HG03280 (cell line): ENCODE results near the gene DES.

Source experiments
- ATAC-seq: cut with Tn5 transposase; IDR thresholded peaks from one replicate; pipeline ENCODE4 v1.9.1; 2021; ENCODE audit warnings: mild to moderate bottlenecking, moderate library complexity; ENCODE audit not compliant: unreplicated experiment

DES gene

DNA sequence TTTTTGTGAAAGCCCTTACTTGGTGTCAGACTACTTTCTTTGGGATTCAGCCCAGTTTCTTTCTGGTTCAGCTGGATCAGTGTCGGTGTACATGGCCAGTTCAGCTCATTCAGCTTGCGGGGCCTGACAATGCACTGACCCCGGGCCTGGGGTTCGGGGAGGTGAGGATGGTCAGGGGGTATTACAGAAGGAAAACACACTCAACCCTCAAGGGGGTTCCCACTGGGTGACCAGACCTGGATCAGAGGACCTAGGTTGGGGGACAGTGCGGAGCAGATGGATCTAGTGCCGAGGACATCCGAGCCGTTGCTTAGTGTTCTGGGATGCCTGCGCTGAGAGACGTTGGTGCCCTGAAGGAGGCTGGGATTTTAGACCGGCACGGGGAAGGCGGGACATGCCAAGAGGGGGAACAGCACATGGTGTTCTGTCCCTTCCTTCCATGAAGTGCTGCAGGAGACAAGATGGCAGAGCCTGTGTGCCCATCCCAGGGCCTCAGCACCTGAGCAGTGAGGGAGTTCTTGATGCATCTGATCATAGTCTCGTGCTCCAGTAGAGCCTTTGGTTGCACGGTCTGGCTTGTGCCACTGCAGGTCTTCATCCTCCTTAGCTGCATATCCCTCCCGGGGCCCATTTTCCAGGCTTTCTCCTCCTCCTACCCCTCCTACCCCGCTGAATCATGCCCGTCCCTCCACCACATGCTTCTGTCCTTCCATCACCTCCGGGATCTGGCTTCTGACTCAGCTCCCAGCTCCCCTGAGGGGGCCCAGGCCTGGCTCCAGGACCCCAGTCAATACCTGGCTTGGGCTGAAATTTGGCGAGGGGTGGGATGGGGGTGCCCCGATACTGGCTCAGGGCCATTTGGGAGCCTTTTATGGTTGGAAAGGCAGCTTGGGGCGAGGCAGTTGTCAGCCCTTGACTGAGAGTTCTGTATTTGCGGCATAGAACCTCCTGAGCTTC is 34.5 kb downstream of the DES start:
- no peak for ATAC-seq

GRCh38 chr2:219453671-219454590 is 35.8 kb downstream of the DES start:
- no peak for ATAC-seq

- no peak for ATAC-seq
These were observed 37.4 kb downstream of the DES start for GRCh38 chr2:219455581-219455980.

DNA sequence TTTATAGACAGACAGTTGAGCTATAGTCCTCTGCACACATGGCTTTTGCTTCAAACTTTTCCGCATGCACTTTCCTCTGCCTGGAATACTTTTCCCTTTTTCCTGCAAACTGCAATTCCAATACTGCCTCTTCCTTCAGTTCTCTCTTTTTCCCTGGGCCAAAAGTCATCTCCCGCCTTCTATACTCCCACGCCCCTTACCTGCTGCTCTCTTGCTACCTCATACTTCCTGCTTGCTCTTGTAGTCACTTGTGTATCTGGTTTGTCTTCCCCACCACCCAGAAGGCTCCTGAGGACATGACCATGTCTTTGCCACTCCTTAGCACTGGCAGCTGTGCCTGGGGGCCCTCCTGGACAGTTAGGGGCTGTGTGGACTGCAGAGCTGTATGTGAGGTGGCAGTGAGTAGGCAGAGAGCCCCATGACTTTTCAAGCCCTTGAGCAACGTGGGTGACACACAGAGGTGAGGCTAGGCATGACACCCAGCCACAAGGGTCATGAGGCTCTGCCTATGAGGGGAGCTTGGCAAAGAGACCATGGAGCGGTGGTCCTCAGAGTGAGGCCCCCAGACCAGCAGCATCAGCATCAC is 39.7 kb downstream of the DES start:
- no peak for ATAC-seq

- ATAC-seq, result no peak
These were observed 40.8 kb downstream of the DES start for GRCh38 chr2:219458996-219459395.

DNA sequence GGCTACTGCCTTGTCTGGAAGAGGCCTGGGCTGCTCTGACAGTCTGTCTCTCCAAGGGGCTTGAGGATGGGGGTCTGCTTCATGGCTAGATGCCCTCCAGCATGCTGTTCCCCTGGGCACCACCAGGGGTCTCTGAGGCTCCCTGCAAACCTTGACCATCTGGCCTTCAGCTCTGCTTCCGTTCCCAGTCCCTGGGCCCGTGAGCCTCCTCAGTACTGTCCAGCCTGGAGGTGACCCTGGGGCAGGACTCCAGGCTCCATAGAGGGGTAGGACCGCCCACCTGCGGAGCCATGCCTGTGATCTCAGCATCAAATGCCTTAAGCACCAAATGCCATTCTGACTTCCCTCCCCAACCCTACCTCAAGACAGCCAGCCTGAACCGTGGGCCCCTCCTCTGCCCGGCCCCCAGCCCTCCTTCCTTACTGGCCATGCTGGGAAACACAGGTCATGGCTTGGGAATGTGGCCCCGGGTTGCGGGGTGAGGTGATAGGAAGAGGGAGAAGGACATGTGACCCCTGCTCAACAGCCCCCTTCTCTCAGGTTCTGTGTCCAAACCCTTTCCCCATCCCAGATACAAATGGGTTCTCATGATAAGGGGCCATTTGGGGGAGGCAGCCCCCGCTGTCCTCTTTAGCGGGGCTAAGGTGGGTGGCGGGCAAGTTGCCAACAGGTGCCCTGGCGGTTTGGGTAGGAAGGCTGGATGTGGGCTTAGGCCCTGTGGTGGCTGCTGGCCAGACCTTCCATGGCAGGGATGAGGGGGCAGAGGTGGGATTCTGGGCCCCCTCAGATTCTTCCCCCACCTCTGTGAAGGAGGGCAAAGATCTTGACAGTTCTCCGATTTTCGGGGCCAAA is 41.5 kb downstream of the DES start:
- peak; percentile 55 for ATAC-seq

DNA sequence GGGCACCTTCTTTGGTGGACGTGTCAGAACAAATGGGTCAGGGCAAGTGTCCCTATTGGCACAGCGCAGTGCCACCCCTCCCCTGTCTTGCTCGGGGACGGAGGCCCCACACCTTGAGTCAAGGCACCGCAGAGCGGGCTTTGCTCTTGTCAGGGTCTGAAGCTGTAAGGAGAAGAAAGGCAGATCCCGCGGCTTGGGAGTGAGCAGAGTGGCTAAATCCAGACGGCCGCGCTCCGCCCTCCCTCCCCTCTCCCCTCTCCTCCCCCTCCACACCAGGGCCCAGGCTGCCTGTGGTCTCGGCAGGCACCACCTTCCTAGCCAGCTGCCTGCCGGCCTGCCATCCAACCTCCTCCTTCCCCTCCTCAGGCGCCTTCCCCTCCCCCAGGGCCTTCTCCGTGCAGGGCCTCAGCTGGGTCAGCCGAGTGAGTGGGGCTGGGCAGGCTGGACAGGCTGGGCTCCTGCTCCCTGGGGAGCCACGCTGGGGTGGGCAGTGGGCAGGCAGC is 42.3 kb downstream of the DES start:
- ATAC-seq, result no peak

- ATAC-seq, result no peak
These were observed 42.9 kb downstream of the DES start for GRCh38 chr2:219461047-219461514.

DNA sequence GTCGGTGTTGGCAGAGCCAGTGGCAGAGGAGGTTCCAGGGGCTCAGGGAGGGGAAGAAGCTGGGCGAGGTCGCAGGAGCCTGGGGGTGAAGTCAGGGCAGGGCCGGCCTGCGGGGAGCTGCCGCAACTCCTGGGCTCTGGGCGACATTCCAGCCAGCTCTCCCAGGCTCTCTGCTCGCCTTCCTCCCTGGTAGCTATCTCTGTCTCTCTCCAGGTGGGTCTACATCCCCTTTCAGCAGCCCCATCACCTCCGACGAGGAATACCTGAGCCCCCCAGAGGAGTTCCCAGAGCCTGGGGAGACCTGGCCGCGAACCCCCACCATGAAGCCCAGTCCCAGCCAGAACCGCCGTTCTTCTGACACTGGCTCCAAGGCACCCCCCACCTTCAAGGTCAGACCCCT is 43.5 kb downstream of the DES start:
- no peak for ATAC-seq

DNA sequence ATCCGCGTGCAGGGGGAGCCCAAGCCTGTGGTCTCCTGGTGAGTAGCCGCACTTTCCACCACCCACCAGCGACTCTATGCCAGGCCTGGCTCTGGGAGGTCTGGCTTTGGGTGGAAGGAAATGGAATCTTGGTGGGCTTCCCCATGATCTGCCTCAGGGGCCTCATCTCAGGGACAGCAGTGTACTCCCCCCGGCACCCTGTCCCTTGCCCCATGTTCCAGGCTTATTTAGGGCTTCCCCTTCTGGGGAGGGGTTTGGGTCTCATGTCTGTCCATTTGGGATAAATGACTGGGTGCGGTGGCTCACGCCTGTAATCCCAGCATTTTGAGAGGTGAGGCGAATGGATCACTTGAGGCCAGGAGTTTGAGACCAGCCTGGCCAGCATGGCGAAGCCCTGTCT is 44.2 kb downstream of the DES start:
- no peak for ATAC-seq

GRCh38 chr2:219464286-219465032 is 46.3 kb downstream of the DES start:
- no peak for ATAC-seq

- ATAC-seq, result no peak
These were observed 47.7 kb downstream of the DES start for GRCh38 chr2:219465659-219466561.

GRCh38 chr2:219466816-219467735 is 48.9 kb downstream of the DES start:
- no peak for ATAC-seq

DNA sequence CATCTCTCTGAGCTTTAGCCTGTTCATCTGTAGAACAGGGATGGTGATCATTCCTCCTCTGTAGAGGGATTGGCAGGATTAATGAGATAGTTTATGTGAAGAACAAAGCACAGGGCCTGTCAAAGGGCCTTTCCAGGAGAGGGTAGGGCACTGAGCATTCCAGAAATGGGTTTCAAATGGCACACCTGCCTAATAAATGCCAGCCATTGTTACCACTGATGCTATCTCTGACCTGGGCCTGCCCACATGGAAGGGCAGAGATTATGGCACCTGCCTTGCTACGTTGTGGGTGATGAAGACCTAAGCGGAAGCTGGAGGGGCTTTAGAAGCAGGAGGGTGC is 49.5 kb downstream of the DES start:
- no peak for ATAC-seq

GRCh38 chr2:219468410-219469185 is 50.4 kb downstream of the DES start:
- no peak for ATAC-seq

DNA sequence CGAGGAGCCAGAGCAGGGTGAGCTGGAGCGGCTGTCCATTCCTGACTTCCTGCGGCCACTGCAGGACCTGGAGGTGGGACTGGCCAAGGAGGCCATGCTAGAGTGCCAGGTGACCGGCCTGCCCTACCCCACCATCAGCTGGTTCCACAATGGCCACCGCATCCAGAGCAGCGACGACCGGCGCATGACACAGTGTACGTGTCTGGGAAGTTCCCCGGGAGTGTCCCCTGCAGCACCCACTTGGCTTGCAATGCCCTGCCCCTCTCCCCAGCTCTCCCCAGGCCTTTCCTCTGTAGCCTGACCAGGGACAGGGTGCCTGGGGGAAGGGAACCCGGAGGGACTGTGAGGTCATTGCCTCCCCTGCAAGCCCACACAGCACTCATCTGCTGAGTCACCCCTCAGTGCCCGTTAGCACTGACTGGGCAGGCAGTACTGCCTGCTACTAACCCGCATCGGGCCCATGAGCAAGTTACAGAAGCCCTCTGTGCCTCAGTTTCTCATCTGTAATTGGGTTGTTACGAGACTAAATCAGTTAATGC is 51.1 kb downstream of the DES start:
- ATAC-seq, result no peak
